ENCODE data around the gene ALDH1A2.
"Not testable (repeated sequence)": the region's sequence is repeated elsewhere in the genome, so short reads cannot be mapped to it uniquely, and the experiment has no call there.

Gene ALDH1A2

DNA sequence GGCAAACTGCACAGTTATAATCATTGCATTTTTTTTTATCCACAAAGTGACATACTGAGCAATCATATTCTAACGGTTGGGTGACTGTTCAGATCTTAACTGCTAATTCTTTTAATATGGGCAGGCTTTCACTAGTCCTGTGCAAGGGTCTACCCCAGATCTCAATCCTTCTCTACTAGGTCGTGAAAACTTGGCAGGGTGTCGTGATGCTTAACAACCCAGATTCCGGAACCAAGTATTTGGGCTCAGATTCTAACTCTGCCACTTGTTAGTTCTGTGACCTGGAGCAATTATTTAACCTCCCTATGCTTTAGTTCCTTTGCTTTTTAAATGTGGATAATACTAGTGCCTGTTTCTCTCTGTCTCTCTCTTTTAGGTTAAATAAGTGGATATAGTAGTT is 16.4 kb upstream of the ALDH1A2 start:
- DNase-seq (ENCODE audit: low read depth) = no peak
- TF ChIP-seq, protein P1, sequence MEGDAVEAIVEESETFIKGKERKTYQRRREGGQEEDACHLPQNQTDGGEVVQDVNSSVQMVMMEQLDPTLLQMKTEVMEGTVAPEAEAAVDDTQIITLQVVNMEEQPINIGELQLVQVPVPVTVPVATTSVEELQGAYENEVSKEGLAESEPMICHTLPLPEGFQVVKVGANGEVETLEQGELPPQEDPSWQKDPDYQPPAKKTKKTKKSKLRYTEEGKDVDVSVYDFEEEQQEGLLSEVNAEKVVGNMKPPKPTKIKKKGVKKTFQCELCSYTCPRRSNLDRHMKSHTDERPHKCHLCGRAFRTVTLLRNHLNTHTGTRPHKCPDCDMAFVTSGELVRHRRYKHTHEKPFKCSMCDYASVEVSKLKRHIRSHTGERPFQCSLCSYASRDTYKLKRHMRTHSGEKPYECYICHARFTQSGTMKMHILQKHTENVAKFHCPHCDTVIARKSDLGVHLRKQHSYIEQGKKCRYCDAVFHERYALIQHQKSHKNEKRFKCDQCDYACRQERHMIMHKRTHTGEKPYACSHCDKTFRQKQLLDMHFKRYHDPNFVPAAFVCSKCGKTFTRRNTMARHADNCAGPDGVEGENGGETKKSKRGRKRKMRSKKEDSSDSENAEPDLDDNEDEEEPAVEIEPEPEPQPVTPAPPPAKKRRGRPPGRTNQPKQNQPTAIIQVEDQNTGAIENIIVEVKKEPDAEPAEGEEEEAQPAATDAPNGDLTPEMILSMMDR (IDR thresholded peaks at IDR 0.05; ENCODE audit: control insufficient read depth, insufficient read depth, low read depth, low read length, missing control alignments) = no peak
- H3K4me3 ChIP-seq (ENCODE audit: control insufficient read depth, low read depth, low read length) = no peak overlapping the region

- DNase-seq (ENCODE audit: low read depth) = peak; percentile 13
- TF ChIP-seq, protein P1 (IDR thresholded peaks at IDR 0.05; ENCODE audit: control insufficient read depth, insufficient read depth, low read depth, low read length, missing control alignments) = no peak
- no peak overlapping the region for H3K4me3 ChIP-seq (ENCODE audit: control insufficient read depth, low read depth, low read length)
Measured at GRCh38 chr15:58081456-58081855, 15.9 kb upstream of the ALDH1A2 start.

DNA sequence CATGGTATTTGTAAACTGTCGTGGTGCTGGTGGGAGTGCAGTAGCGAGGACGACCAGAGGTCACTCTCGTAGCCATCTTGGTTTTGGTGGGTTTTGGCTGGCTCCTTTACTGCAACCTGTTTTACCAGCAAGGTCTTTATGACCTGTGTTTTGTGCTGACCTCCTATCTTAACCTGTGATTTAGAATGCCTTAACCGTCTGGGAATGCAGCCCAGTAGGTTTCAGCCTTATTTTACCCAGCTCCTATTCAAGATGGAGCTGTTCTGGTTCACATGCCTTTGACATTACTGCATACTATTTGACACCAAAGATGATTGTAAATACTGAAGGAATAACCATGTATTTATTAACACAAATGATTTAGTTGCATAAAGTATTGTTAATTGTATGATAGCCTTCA is 15.4 kb upstream of the ALDH1A2 start:
- not testable (repeated sequence) for DNase-seq (ENCODE audit: low read depth); H3K4me3 ChIP-seq (ENCODE audit: control insufficient read depth, low read depth, low read length)

DNA sequence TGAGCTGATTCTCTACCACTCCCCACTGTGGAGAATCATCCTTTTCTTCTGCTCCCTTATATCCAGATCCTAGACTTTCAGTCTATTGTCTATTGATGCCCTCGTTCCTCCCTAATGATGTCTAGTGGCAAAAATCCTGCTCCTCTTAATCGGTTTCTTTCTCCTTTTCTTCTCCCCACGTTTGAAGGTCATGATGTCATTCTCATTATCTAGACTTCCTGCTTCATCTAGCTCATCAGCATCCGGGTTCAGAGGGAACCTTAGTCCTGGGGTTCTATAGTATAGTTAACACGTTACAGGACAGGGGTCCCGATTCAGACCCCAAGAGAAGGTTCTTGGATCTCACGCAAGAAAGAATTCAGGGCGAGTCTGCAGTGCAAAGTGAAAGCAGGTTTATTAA is 14.9 kb upstream of the ALDH1A2 start:
- H3K4me3 ChIP-seq (ENCODE audit: control insufficient read depth, low read depth, low read length) = no peak overlapping the region
- TF ChIP-seq, protein P1 (IDR thresholded peaks at IDR 0.05; ENCODE audit: control insufficient read depth, insufficient read depth, low read depth, low read length, missing control alignments) = no peak
- DNase-seq (ENCODE audit: low read depth) = no peak

- H3K4me3 ChIP-seq (ENCODE audit: control insufficient read depth, low read depth, low read length) = no peak overlapping the region
- TF ChIP-seq, protein P1 (IDR thresholded peaks at IDR 0.05; ENCODE audit: control insufficient read depth, insufficient read depth, low read depth, low read length, missing control alignments) = no peak
- DNase-seq (ENCODE audit: low read depth) = no peak
Measured at GRCh38 chr15:58078591-58078990, 13.1 kb upstream of the ALDH1A2 start.

DNA sequence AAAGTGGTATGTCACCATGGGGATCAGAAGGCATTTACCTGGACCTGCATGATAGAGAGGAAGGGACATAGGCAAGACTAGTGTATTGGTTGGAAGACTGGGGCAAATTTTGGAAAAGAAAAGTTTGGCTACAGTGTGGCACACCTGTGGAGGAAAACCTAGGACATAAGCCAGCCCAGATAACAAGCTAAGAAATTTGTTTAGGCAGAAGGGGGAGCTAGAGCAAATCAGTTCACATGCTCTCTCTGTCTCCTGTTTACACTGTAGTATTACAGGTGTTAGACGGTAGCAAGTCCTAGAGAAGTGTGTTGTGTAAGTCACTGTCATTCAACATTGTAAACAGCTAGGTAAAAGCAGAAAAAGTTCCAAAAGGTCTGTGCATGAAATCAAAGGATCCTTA is 11.9 kb upstream of the ALDH1A2 start:
- TF ChIP-seq, protein P1 (IDR thresholded peaks at IDR 0.05; ENCODE audit: control insufficient read depth, insufficient read depth, low read depth, low read length, missing control alignments) = no peak
- no peak for DNase-seq (ENCODE audit: low read depth)
- no peak overlapping the region for H3K4me3 ChIP-seq (ENCODE audit: control insufficient read depth, low read depth, low read length)

DNA sequence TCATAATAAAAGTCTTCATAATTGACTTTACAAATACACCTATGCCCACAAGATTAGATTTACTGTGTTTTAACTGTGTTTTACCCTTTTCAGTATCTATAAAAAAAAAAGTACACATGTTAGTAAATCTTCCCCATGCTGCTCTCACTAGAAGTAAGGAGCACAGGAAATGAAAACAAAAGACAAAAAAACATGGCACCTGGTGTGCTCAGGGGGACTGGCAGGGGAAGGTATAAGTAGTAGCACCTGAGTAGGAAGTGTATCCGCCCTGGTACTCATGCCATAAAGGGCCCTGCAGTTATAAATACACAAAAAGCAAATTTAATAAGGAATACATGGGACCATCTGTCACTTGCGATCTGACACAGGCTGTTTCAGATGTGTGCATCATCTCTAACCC is 8.9 kb upstream of the ALDH1A2 start:
- TF ChIP-seq, protein P1 (IDR thresholded peaks at IDR 0.05; ENCODE audit: control insufficient read depth, insufficient read depth, low read depth, low read length, missing control alignments) = no peak
- no peak for DNase-seq (ENCODE audit: low read depth)
- H3K4me3 ChIP-seq (ENCODE audit: control insufficient read depth, low read depth, low read length) = no peak overlapping the region
